NOMO-1 (cell line): ENCODE results near the gene IFNGR2.
A peak's percentile ranks its signal among the peaks of the same experiment; 100 is the strongest.

Experiments used
- DNase-seq, 2 experiments: peaks; one replicate each; lab custom pipeline; 2025; ENCODE audit not compliant: unreplicated experiment in 2 of 2; lab: John Stamatoyannopoulos, UW

The IFNGR2 gene

DNA sequence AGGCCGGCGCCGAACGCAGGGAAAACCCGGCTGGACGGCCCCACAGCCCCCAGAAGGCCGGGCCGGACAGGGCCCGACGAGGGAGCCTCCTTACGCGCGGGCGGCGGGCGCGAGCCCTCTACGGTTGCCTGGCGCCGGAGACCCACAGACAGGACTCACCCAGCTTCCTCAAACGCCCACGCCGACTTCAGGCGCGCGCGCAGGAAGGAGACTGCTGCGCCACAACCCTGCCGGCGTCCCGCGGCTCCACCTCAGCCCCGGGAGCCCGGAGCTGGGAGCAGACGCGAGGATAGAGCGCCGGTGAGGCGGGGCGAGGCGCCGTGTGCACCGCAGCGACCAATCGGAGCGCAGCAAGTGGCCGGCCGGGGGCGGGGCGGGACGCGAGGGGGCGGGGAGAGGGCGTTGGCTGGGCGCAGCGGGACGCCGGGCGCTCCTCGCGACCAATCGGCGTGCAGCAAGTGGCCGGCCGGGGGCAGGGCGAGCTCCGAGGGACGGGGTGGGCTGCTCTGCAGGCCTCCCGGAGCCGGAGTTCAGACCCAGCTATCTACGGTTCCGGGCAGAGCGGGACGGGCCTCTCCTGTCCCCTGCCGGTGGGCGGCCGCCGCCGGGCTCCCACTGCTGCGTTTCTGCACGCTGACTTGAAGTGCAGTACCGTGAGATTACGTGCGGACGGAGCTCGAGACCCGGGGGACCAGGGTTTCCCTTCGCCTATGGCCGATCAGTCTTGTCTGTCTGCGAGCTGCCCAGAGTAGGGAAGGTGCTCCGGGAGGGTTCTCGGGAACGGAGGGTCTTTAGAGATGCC, 76.7 kb downstream of the IFNGR2 start, which contains the start of gene TMEM50B:
Gene TMEM50B, minus strand, starts transcription at position 296 of the 802 bp plus-strand sequence. CDS start 11,089 bp downstream, outside the sequence.
- DNase-seq, result peak; percentile 94 to 97

DNA sequence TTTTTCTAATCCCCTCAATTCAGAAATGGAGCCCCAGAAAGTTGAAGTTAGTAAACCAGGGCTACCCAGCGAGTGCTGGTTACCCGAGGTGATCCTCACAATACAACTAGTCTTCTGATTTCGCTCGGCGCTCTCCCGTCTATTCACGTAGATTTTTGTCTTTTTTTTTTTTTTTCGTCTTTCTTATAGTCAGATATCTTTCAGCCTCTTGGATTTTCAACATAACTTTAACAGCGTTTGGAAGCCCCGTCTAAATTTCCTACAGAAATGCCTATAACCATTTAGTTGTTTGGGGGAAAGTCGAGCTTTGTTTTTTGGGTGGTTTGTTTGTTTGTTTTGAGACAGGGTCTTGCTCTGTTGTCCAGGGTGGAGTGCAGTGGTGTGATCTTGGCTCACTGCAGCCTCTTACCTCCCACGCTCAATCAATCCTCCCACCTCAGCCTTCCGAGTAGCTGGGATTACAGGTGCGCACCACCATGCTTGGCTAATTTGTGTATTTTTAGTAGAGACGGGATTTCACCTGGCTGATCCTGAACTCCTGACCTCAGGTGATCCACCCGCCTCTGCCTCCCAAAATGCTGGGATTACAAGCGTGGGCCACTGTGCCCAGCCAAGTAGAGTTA, 77.4 kb downstream of the IFNGR2 start:
- DNase-seq, result no peak

DNA sequence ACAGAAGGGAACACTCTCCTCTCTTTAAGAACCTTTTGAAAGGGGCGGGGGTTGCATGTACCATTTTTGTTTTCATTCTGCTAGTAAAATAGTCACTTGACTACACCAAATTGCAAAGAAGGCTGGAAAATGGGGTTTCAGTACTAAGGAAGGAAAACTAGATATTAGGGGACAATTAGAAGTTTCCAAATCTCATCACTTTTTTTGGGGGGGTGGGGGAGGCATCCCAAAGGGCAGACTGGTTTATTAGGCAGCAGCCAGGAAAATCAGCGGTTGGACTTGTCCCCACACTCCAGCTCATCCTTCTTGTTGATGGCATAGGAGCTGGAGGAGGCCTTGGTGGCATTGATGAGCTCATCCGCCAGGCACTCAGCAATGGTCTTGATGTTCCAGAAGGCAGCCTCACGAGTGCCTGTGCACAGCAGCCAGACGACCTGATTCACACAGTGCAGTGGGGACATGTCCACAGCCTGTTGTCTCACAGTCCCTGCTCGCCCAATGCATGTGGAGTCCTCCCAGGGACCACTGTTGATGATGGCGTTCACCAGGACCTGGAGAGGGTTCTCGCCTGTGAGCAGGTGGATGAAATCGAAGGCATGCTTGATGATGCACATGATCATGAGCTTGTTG, 78.2 kb downstream of the IFNGR2 start:
- DNase-seq, result no peak
